DND-41 (cell line): ENCODE data around the gene PDE4D.

Experiments used
- ATAC-seq: fragments of 200-7000 bp; cut with Tn5 transposase; 3 replicates; pipeline ENCODE4 v1.9.1; 2021; ENCODE audit warnings: low read depth; ENCODE audit not compliant: insufficient read depth
- DNase-seq: peaks from one replicate; pipeline ENCODE4 v3.0.0-alpha.2; 2020
- H2AFZ ChIP-seq: 2 replicates; pipeline ENCODE4 v1.6.0; 2012; ENCODE audit warnings: low read depth, low read length
- H3K27ac ChIP-seq: 2 replicates; pipeline ENCODE4 v1.5.1; 2012; ENCODE audit warnings: low read length, inconsistent platforms
- H3K27me3 ChIP-seq: fragments of 200-600 bp; sonication (generic); 2 replicates; pipeline ENCODE4 v1.6.0; 2012; ENCODE audit warnings: low read length, mild to moderate bottlenecking, inconsistent platforms; ENCODE audit not compliant: insufficient read depth, poor library complexity
- H3K36me3 ChIP-seq: 2 replicates; pipeline ENCODE4 v1.5.1; 2012; ENCODE audit warnings: low read length, inconsistent platforms; ENCODE audit not compliant: insufficient read depth
- H3K4me1 ChIP-seq: 2 replicates; pipeline ENCODE4 v1.5.1; 2012; ENCODE audit warnings: mild to moderate bottlenecking, low read length; ENCODE audit not compliant: insufficient read depth
- H3K4me2 ChIP-seq: 2 replicates; pipeline ENCODE4 v1.6.0; 2012; ENCODE audit warnings: mild to moderate bottlenecking, moderate library complexity, low read length, inconsistent platforms; ENCODE audit not compliant: insufficient read depth
- H3K4me3 ChIP-seq, 2 experiments: fragments of 200-600 bp in 1 of 2; shearing (Covaris generic) in 1 of 2; 2 replicates each; pipeline ENCODE4 v1.5.1; 2012 to 2016; ENCODE audit warnings: inconsistent platforms in 2 of 2, low read length in 2 of 2, mild to moderate bottlenecking in 2 of 2, low read depth in 1 of 2, moderate library complexity in 1 of 2
- H3K79me2 ChIP-seq: 2 replicates; pipeline ENCODE4 v1.6.0; 2012; ENCODE audit warnings: low read length, inconsistent platforms; ENCODE audit not compliant: insufficient read depth
- H3K9ac ChIP-seq: 2 replicates; pipeline ENCODE4 v1.6.0; 2012; ENCODE audit warnings: low read depth, mild to moderate bottlenecking, inconsistent platforms, low read length, moderate library complexity
- H3K9me3 ChIP-seq: 2 replicates; pipeline ENCODE4 v1.5.1; 2012; ENCODE audit warnings: low read length, moderate library complexity, mild to moderate bottlenecking, inconsistent platforms; ENCODE audit not compliant: insufficient read depth, severe bottlenecking
- H4K20me1 ChIP-seq: 2 replicates; pipeline ENCODE4 v1.6.0; 2012; ENCODE audit warnings: low read length; ENCODE audit not compliant: insufficient read depth
- CTCF ChIP-seq: IDR thresholded peaks from 2 replicates; pipeline ENCODE4 v1.5.1; 2012; ENCODE audit warnings: borderline replicate concordance, low read length, moderate library complexity, mild to moderate bottlenecking; ENCODE audit not compliant: poor library complexity, severe bottlenecking; ENCODE audit errors: extremely low read depth
- EZH2 ChIP-seq: IDR thresholded peaks from 3 replicates; pipeline ENCODE4 v1.6.1; 2012; ENCODE audit warnings: borderline replicate concordance, low read depth, mild to moderate bottlenecking, moderate library complexity, low read length, inconsistent platforms; ENCODE audit not compliant: severe bottlenecking

PDE4D gene

GRCh38 chr5:59190746-59191145 is 702.8 kb downstream of the PDE4D start:
- H3K27ac ChIP-seq, result no peak overlapping the region
- H4K20me1 ChIP-seq, result no peaks in the 10 kb centered on the region
- no peak overlapping the region for H3K4me3 ChIP-seq
- no peak overlapping the region for H2AFZ ChIP-seq
- DNase-seq (no peak), ATAC-seq (no peak)
- no peaks in the 10 kb centered on the region for H3K27me3 ChIP-seq
- no peaks in the 10 kb centered on the region for H3K36me3 ChIP-seq
- no peaks in the 10 kb centered on the region for H3K9me3 ChIP-seq
- no peaks in the 10 kb centered on the region for H3K4me1 ChIP-seq
- no peak for TF ChIP-seq EZH2
- TF ChIP-seq CTCF, result no peak
- no peaks in the 10 kb centered on the region for H3K79me2 ChIP-seq
- H3K4me2 ChIP-seq, result no peak overlapping the region
- H3K9ac ChIP-seq, result no peak overlapping the region

GRCh38 chr5:59189472-59190244 is 703.9 kb downstream of the PDE4D start:
- no peaks in the 10 kb centered on the region for H3K9me3 ChIP-seq
- no peak overlapping the region for H3K9ac ChIP-seq
- no peaks in the 10 kb centered on the region for H3K79me2 ChIP-seq
- H3K4me2 ChIP-seq, result no peak overlapping the region
- H3K27ac ChIP-seq, result no peak overlapping the region
- DNase-seq (no peak), ATAC-seq (no peak)
- H3K36me3 ChIP-seq, result no peaks in the 10 kb centered on the region
- no peak for TF ChIP-seq CTCF
- no peak for TF ChIP-seq EZH2
- H3K4me3 ChIP-seq, result no peak overlapping the region
- H3K27me3 ChIP-seq, result no peaks in the 10 kb centered on the region
- H4K20me1 ChIP-seq, result no peaks in the 10 kb centered on the region
- no peak overlapping the region for H2AFZ ChIP-seq
- H3K4me1 ChIP-seq, result no peaks in the 10 kb centered on the region

- DNase-seq (peak; percentile 61), ATAC-seq (peak; percentile 77; the same call in 2 of the 3 replicates)
- no peaks in the 10 kb centered on the region for H4K20me1 ChIP-seq
- no peaks in the 10 kb centered on the region for H3K27me3 ChIP-seq
- no peaks in the 10 kb centered on the region for H3K79me2 ChIP-seq
- TF ChIP-seq CTCF, result peak; percentile 78
- TF ChIP-seq EZH2, result no peak
- H3K4me3 ChIP-seq, result no peak overlapping the region
- no peaks in the 10 kb centered on the region for H3K36me3 ChIP-seq
- no peak overlapping the region for H3K4me2 ChIP-seq
- no peak overlapping the region for H2AFZ ChIP-seq
- no peaks in the 10 kb centered on the region for H3K4me1 ChIP-seq
- no peak overlapping the region for H3K9ac ChIP-seq
- no peaks in the 10 kb centered on the region for H3K9me3 ChIP-seq
- no peak overlapping the region for H3K27ac ChIP-seq
Measured at GRCh38 chr5:59188419-59189225, 704.9 kb downstream of the PDE4D start.
